Lower lobe of right lung (tissue), 2 donors: ENCODE results near the gene SRD5A2. TPM values are rescaled to one million over a fixed set of nuclear protein-coding genes. Genes with fewer than 3 reads are reported as not detected.

ENCODE experiments used
- ATAC-seq, 2 donors: fragments of 200-7000 bp; cut with Tn5 transposase; one replicate each; pipeline ENCODE4 v1.9.1; 2020 to 2022; ENCODE audit warnings: mild to moderate bottlenecking in 2 of 2, moderate library complexity in 2 of 2
- DNase-seq: peaks from one replicate; pipeline ENCODE4 v3.0.0-alpha.2; 2020
- H3K27ac ChIP-seq: fragments of 200-600 bp; one replicate; pipeline ENCODE4 v1.8.0; 2022
- H3K27me3 ChIP-seq: fragments of 200-600 bp; one replicate; pipeline ENCODE4 v1.8.0; 2022; ENCODE audit warnings: low read depth
- H3K36me3 ChIP-seq: fragments of 200-600 bp; one replicate; pipeline ENCODE4 v1.8.0; 2022; ENCODE audit warnings: mild to moderate bottlenecking
- H3K4me1 ChIP-seq: fragments of 200-600 bp; one replicate; pipeline ENCODE4 v1.8.0; 2022
- H3K4me3 ChIP-seq: fragments of 200-600 bp; one replicate; pipeline ENCODE4 v1.8.0; 2022; ENCODE audit warnings: mild to moderate bottlenecking
- H3K9me3 ChIP-seq: fragments of 200-600 bp; one replicate; pipeline ENCODE4 v1.8.0; 2022
- intact Hi-C: fragments of 100-400 bp; cut with DNase I; formaldehyde crosslinking; loops from one replicate; pipeline ENCODE4 v1.11.0; 2022
- total RNA-seq: library from RNA; stranded (reverse); fragmentation: NEBNext Ultra II Directional; extraction: Animal tissue kit (Norgen Biotek cat#: 25700); gene quantifications from one replicate; pipeline ENCODE4 v1.2.1, GENCODE V29; 2021
- TF ChIP-seq, protein P1 (sequence below): fragments of 200-600 bp; IDR thresholded peaks from one replicate; pipeline ENCODE4 v1.8.0; 2022; ENCODE audit warnings: antibody characterized with exemption, mild to moderate bottlenecking
- donor health status: DM: no; HTN: yes; CAD: no; lungs with severe emphysema.

Gene SRD5A2
- total RNA-seq, 1 donor from 2014 or later, result 1.2 TPM

DNA sequence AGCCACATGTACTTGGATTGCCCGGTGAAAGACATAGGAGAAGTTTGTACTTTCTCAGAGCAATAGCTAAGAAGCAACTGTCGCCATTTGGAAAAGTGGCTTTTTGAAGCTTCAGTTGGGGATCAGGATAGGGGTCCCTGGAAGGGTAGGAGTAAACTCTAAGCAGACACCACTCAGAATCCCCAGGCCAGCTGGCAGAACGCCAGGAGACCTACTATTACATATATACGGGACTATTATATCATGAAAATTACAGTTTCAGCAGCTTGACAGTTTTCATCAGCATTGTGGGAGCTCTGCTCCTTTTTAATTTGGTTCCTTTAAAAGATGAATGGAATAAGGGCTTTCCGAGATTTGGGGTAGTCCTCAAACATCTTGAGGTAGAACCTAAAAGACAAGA lies 54.9 kb downstream of the SRD5A2 start:
- TF ChIP-seq, protein P1, sequence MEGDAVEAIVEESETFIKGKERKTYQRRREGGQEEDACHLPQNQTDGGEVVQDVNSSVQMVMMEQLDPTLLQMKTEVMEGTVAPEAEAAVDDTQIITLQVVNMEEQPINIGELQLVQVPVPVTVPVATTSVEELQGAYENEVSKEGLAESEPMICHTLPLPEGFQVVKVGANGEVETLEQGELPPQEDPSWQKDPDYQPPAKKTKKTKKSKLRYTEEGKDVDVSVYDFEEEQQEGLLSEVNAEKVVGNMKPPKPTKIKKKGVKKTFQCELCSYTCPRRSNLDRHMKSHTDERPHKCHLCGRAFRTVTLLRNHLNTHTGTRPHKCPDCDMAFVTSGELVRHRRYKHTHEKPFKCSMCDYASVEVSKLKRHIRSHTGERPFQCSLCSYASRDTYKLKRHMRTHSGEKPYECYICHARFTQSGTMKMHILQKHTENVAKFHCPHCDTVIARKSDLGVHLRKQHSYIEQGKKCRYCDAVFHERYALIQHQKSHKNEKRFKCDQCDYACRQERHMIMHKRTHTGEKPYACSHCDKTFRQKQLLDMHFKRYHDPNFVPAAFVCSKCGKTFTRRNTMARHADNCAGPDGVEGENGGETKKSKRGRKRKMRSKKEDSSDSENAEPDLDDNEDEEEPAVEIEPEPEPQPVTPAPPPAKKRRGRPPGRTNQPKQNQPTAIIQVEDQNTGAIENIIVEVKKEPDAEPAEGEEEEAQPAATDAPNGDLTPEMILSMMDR, result no peak
- no peaks in the 10 kb centered on the region for H3K9me3 ChIP-seq
- ATAC-seq, result no peak

DNA sequence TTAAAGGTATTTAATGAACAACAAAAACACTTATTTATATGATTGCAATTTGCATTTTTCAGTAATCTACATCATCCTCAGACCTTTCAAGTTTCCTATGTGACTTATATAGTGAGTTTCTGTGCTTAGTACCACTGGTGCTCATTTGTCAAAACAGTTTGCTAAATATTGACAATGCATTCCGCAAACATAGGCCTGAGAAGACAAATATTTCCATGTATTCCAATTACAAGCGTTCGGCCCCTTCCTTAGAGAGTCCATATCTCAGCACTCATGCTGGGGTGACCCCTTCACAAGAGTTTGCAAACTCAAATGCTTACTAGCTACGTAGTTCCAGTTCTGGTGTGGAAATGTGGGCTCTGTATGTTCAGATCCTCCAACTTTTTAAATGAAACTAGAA lies 56.1 kb downstream of the SRD5A2 start:
- no peak for DNase-seq
- TF ChIP-seq, protein P1, result no peak
- Histone ChIP-seq H3K4me3 (no peak overlapping the region), H3K9me3 (no peaks in the 10 kb centered on the region), H3K27ac (no peak overlapping the region), H3K4me1 (no peaks in the 10 kb centered on the region), H3K27me3 (no peaks in the 10 kb centered on the region), H3K36me3 (no peaks in the 10 kb centered on the region)
- no peak for ATAC-seq
- intact Hi-C loops, result no loop called here

More for the DNA sequence above, 54.9 kb downstream of the SRD5A2 start:
- no peak overlapping the region for H3K27ac ChIP-seq
- H3K36me3 ChIP-seq, result no peaks in the 10 kb centered on the region
- DNase-seq, result no peak
- intact Hi-C loops, result no loop called here
- no peaks in the 10 kb centered on the region for H3K4me1 ChIP-seq
- no peak overlapping the region for H3K4me3 ChIP-seq
- H3K27me3 ChIP-seq, result peaks cover 5% of the 10 kb centered on the region

DNA sequence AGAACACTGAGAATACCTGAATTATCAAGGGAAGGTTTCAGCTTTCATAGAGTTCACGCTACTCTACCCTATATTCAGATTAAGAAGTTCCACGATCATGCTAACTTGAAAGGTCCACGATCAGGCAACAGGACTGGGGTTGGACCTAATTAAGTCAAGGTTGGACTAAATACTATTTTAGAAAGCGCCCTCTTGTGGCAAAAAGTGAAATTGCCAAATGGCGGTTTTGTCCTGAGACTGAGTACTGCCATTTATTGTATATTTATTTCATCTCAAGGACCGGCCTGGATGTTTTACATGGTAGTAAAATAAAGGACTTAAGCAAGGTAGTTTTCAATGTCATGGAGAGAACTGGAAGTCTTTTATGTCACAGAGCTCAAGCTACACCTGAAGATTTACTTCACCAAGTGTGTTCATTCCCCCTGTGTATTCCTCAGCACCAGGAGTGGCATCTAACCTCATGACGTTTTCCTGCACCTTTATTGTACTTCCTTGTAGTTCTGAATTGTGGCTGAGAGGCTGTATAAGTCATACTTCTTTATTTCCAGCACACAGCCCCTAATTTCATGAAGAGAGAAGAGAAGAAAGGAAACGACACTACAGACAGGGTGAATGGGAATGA lies 56.8 kb downstream of the SRD5A2 start:
- Histone ChIP-seq H3K36me3 (no peaks in the 10 kb centered on the region), H3K4me3 (no peak overlapping the region), H3K27me3 (no peaks in the 10 kb centered on the region), H3K9me3 (no peaks in the 10 kb centered on the region), H3K4me1 (no peaks in the 10 kb centered on the region), H3K27ac (no peak overlapping the region)
- intact Hi-C loops, result no loop called here
- peak in 1 of 2 donors; percentile 53 for ATAC-seq
- TF ChIP-seq, protein P1, result peak; percentile 81
- no peak for DNase-seq

DNA sequence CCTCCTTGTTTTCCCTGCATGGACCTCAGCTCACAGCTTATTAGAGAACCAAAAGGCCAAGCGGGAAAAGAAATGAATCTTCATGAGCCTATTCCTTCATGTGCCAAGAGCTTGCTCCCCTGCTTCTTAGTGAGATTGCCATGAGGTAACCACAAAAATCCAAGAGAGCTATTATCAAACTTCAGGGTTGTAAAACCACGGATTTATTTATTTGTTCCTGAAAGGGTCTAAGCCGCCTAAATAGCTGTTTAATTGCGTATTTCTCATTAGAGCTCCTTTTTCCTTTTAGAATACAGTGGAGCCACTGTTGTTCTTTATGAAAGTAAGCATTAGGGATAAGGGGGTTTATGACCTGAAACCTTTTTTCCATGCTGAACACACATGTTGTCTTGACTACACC lies 58.0 kb downstream of the SRD5A2 start:
- no peak overlapping the region for H3K4me3 ChIP-seq
- H3K36me3 ChIP-seq, result no peaks in the 10 kb centered on the region
- intact Hi-C loops, result no loop called here
- no peaks in the 10 kb centered on the region for H3K9me3 ChIP-seq
- DNase-seq (no peak), ATAC-seq (no peak)
- no peaks in the 10 kb centered on the region for H3K27me3 ChIP-seq
- H3K27ac ChIP-seq, result no peak overlapping the region
- H3K4me1 ChIP-seq, result no peaks in the 10 kb centered on the region
- TF ChIP-seq, protein P1, result no peak

DNA sequence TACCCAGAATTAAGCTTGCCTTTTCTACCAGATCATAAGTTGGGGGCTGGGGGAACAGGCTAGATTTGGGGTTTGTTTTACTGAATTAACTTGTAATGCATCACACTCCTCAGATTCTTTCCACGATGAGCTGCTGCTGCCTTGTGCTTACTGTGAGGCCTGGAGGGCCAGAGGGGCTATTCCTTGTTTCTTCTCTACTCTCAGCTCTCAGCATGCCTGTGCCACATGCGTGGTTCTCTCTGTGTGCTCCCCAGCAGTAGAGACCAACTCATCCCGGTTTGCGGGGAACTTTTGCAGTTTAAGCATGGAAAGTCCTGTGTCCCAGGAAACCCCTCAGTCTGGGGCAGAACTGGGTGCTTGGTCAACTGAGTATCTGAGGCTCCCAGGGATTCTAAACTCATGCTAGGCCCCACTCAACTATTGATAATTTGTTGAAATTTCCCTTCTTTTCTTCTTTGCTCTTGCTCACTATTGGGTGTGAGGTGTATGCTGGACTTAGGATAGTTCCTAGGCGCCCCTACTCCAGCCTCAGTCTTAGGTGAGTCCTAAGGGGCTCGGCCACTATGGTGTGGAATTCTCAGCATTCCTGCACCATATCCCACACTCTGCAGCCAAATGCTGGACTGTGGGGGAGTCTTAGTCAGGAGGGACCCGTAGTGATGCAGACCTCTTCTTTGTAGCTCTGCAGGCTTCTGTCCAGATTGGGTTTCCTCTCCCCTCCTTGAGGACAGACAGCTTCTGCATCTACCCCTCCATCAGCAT lies 63.1 kb downstream of the SRD5A2 start:
- no peaks in the 10 kb centered on the region for H3K36me3 ChIP-seq
- TF ChIP-seq, protein P1, result no peak
- H3K9me3 ChIP-seq, result no peaks in the 10 kb centered on the region
- H3K4me3 ChIP-seq, result no peak overlapping the region
- peak in 1 of 2 donors; percentile 21 for ATAC-seq
- no peak for DNase-seq
- H3K27ac ChIP-seq, result no peak overlapping the region
- no peaks in the 10 kb centered on the region for H3K4me1 ChIP-seq
- intact Hi-C loops, result no loop called here
- H3K27me3 ChIP-seq, result no peaks in the 10 kb centered on the region
